Measurements from ENCODE around the gene DYNLL2. TPM values are rescaled to one million over a fixed set of nuclear protein-coding genes. Genes with fewer than 3 reads are reported as not detected.

The DYNLL2 gene
- total and polyA plus RNA-seq, 9 of the 15 experiments (the other 6 are each of a cell fraction or from before 2014, with no cell fraction given): 1.8 to 24.5 (median 13.0) TPM

DNA sequence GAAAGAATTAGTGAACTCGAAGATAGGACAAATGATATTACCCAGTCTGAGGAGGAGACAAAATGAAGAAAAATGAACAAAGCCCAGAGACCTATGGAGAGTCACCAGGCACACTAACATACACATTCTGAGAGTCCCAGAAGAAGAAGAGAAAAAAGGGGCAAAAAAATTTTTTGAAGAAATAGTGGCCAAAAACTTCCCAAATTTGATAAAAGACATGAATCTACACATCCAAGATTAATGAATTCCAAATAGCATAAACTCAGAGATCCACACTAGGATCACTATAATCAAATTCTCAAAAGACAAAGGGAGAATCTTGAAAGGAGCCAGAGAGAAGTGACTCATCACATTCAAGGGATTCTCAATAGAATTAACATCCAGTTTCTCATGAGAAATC lies 61.6 kb downstream of the DYNLL2 start:
- H3K4me3 ChIP-seq: no peak overlapping the region
- H3K9me1 ChIP-seq (ENCODE audit: control insufficient read depth, insufficient read depth, low read length): no peaks in the 10 kb centered on the region
- no peaks in the 10 kb centered on the region for H3K36me3 ChIP-seq (ENCODE audit: control insufficient read depth, insufficient read depth, low read length)
- peaks cover 5 to 10% of the 10 kb centered on the region in 2 experiments; a peak in 2 of 5 replicates for H3K27me3 ChIP-seq (ENCODE audit: control insufficient read depth in 2 of 2, insufficient read depth in 2 of 2, low read length in 2 of 2)
- DNase-seq (ENCODE audit: extremely low read depth in 1 of 4, low spot score in 3 of 4) (no peak), FAIRE-seq (no peak), ATAC-seq (no peak)
- no peak overlapping the region for H3K27ac ChIP-seq (ENCODE audit: extremely low read depth, low read depth, low read length)
- H4K20me1 ChIP-seq (replicated peaks; ENCODE audit: control insufficient read depth, insufficient read depth, low read length): no peaks in the 10 kb centered on the region
- intact Hi-C loops (cut with micrococcal nuclease): no loop called here
- TF ChIP-seq PML (IDR thresholded peaks at IDR 0.05; ENCODE audit: low read length) (no peak), NFXL1 (CRISPR knock-in tag; IDR thresholded peaks at IDR 0.05) (no peak), ZFP36 (IDR thresholded peaks at IDR 0.05; ENCODE audit: low read depth, low read length, partially characterized antibody) (no peak), SMAD3 (CRISPR knock-in tag; conservative IDR thresholded peaks at IDR 0.05) (no peak), STAT5A (IDR thresholded peaks at IDR 0.05; ENCODE audit: borderline replicate concordance, low read length) (no peak)
- TF ChIP-seq, protein P1, sequence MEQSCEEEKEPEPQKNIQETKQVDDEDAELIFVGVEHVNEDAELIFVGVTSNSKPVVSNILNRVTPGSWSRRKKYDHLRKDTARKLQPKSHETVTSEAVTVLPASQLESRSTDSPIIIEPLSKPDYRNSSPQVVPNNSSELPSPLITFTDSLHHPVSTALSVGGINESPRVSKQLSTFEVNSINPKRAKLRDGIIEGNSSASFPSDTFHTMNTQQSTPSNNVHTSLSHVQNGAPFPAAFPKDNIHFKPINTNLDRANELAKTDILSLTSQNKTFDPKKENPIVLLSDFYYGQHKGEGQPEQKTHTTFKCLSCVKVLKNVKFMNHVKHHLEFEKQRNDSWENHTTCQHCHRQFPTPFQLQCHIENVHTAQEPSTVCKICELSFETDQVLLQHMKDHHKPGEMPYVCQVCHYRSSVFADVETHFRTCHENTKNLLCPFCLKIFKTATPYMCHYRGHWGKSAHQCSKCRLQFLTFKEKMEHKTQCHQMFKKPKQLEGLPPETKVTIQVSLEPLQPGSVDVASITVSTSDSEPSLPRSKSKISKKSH (CRISPR knock-in tag; IDR thresholded peaks at IDR 0.05): no peak
- H3K79me2 ChIP-seq (ENCODE audit: control insufficient read depth, insufficient read depth, low read length): no peaks in the 10 kb centered on the region
- no TSS peak for BruUV-seq (replicated peaks)
- no peak overlapping the region for H2AFZ ChIP-seq (ENCODE audit: low read depth, low read length)
- in situ Hi-C loops (cut with MboI): no loop called here
- no peaks in the 10 kb centered on the region for H3K9me3 ChIP-seq (replicated peaks; ENCODE audit: control insufficient read depth, insufficient read depth, low read depth, low read length)
- WGBS (ENCODE audit: insufficient coverage, low coverage, missing lambda C conversion rate): 0% methylated on average over 1 of the region's 1 CpG
- ChIA-PET POLR2A (no interaction called here), CTCF (ENCODE audit: low intra/inter-chr PET ratio) (no interaction called here)
- no peak overlapping the region for H3K9ac ChIP-seq (ENCODE audit: insufficient read depth in 1 of 2, low read depth in 2 of 2, low read length in 2 of 2)
- H3K4me1 ChIP-seq (replicated peaks in 1 of 2; ENCODE audit: control insufficient read depth in 2 of 2, insufficient read depth in 2 of 2, low read length in 2 of 2): no peaks in the 10 kb centered on the region
- H3K4me2 ChIP-seq (ENCODE audit: insufficient read depth, low read length): no peak overlapping the region

Other genes starting within 250 kb of the DYNLL2 start
Only the 7 nearest of the 11 such genes appear.
- 0.33 and 1.5 TPM in 2 replicates for gene CUEDC1, start 128.0 kb upstream of the DYNLL2 start, total RNA-seq (2014; rRNA removed)
- 0.64 and 0.65 TPM in 2 replicates for gene CUEDC1, start 128.0 kb upstream of the DYNLL2 start, total RNA-seq (2014; rRNA removed; fragmentation: Illumina TruSeq; extraction: Trizol)
- 0.62 and 0.94 TPM in 2 replicates for gene CUEDC1, start 128.0 kb upstream of the DYNLL2 start, total RNA-seq (2015; rRNA removed; fragmentation: Illumina TruSeq; extraction: Trizol)
- 1.0 and 2.5 TPM in 2 replicates for gene CUEDC1, start 128.0 kb upstream of the DYNLL2 start, total RNA-seq (2021)
- gene CUEDC1, start 128.0 kb upstream of the DYNLL2 start, polyA plus RNA-seq (2011; rRNA removed): 1.7 and 2.0 TPM in 2 replicates
- gene CUEDC1, start 128.0 kb upstream of the DYNLL2 start, polyA plus RNA-seq (2014; fragmentation: Illumina TruSeq; extraction: Trizol): 1.5 and 1.7 TPM in 2 replicates
- under 1 TPM in 1 of 2 experiments, not detected in 1; 0.20 TPM for gene CUEDC1, start 128.0 kb upstream of the DYNLL2 start, polyA plus RNA-seq (2014; fragmentation: Nextera tagmentation; extraction: Ambion mirVana)
- gene CUEDC1, start 128.0 kb upstream of the DYNLL2 start, polyA plus RNA-seq (2014; rRNA removed): 2.5 and 4.1 TPM in 2 replicates
- 17.8 and 19.3 TPM in 2 replicates for gene VEZF1, start 95.2 kb upstream of the DYNLL2 start, total RNA-seq (2014; rRNA removed)
- 25.9 and 26.2 TPM in 2 replicates for gene VEZF1, start 95.2 kb upstream of the DYNLL2 start, total RNA-seq (2014; rRNA removed; fragmentation: Illumina TruSeq; extraction: Trizol)
- 26.2 and 26.8 TPM in 2 replicates for gene VEZF1, start 95.2 kb upstream of the DYNLL2 start, total RNA-seq (2015; rRNA removed; fragmentation: Illumina TruSeq; extraction: Trizol)
- 24.6 and 25.7 TPM in 2 replicates for gene VEZF1, start 95.2 kb upstream of the DYNLL2 start, total RNA-seq (2021)
- gene VEZF1, start 95.2 kb upstream of the DYNLL2 start, polyA plus RNA-seq (2011; rRNA removed): 18.2 and 22.1 TPM in 2 replicates
- 28.3 and 33.4 TPM in 2 replicates for gene VEZF1, start 95.2 kb upstream of the DYNLL2 start, polyA plus RNA-seq (2014; fragmentation: Illumina TruSeq; extraction: Trizol)
- gene VEZF1, start 95.2 kb upstream of the DYNLL2 start, polyA plus RNA-seq (2014; fragmentation: Nextera tagmentation; extraction: Ambion mirVana): 1 to 10 TPM; 9.5 to 9.8 TPM
- gene VEZF1, start 95.2 kb upstream of the DYNLL2 start, polyA plus RNA-seq (2014; rRNA removed): 12.3 and 15.5 TPM in 2 replicates
- 434 and 460 TPM in 2 replicates for gene SRSF1, start 76.2 kb upstream of the DYNLL2 start, total RNA-seq (2014; rRNA removed)
- gene SRSF1, start 76.2 kb upstream of the DYNLL2 start, total RNA-seq (2014; rRNA removed; fragmentation: Illumina TruSeq; extraction: Trizol): 485 and 507 TPM in 2 replicates
- gene SRSF1, start 76.2 kb upstream of the DYNLL2 start, total RNA-seq (2015; rRNA removed; fragmentation: Illumina TruSeq; extraction: Trizol): 538 and 559 TPM in 2 replicates
- 384 and 442 TPM in 2 replicates for gene SRSF1, start 76.2 kb upstream of the DYNLL2 start, total RNA-seq (2021)
- gene SRSF1, start 76.2 kb upstream of the DYNLL2 start, polyA plus RNA-seq (2011; rRNA removed): 318 and 470 TPM in 2 replicates
- 380 and 384 TPM in 2 replicates for gene SRSF1, start 76.2 kb upstream of the DYNLL2 start, polyA plus RNA-seq (2014; fragmentation: Illumina TruSeq; extraction: Trizol)
- 10 to 100 TPM; 77.8 to 98.4 TPM for gene SRSF1, start 76.2 kb upstream of the DYNLL2 start, polyA plus RNA-seq (2014; fragmentation: Nextera tagmentation; extraction: Ambion mirVana)
- gene SRSF1, start 76.2 kb upstream of the DYNLL2 start, polyA plus RNA-seq (2014; rRNA removed): 425 and 475 TPM in 2 replicates
- gene OR4D1, start 65.0 kb downstream of the DYNLL2 start, total RNA-seq (2014; rRNA removed): not detected in 2 replicates
- not detected in 2 replicates for gene OR4D1, start 65.0 kb downstream of the DYNLL2 start, total RNA-seq (2014; rRNA removed; fragmentation: Illumina TruSeq; extraction: Trizol)
- gene OR4D1, start 65.0 kb downstream of the DYNLL2 start, total RNA-seq (2015; rRNA removed; fragmentation: Illumina TruSeq; extraction: Trizol): not detected in 2 replicates
- gene OR4D1, start 65.0 kb downstream of the DYNLL2 start, total RNA-seq (2021): not detected in 2 replicates
- gene OR4D1, start 65.0 kb downstream of the DYNLL2 start, polyA plus RNA-seq (2011; rRNA removed): not detected in 2 replicates
- gene OR4D1, start 65.0 kb downstream of the DYNLL2 start, polyA plus RNA-seq (2014; fragmentation: Illumina TruSeq; extraction: Trizol): not detected in 2 replicates
- gene OR4D1, start 65.0 kb downstream of the DYNLL2 start, polyA plus RNA-seq (2014; fragmentation: Nextera tagmentation; extraction: Ambion mirVana): not detected
- not detected in 2 replicates for gene OR4D1, start 65.0 kb downstream of the DYNLL2 start, polyA plus RNA-seq (2014; rRNA removed)
- not detected in 2 replicates for gene OR4D2, start 83.6 kb downstream of the DYNLL2 start, total RNA-seq (2014; rRNA removed)
- not detected in 2 replicates for gene OR4D2, start 83.6 kb downstream of the DYNLL2 start, total RNA-seq (2014; rRNA removed; fragmentation: Illumina TruSeq; extraction: Trizol)
- not detected in 2 replicates for gene OR4D2, start 83.6 kb downstream of the DYNLL2 start, total RNA-seq (2015; rRNA removed; fragmentation: Illumina TruSeq; extraction: Trizol)
- not detected in 2 replicates for gene OR4D2, start 83.6 kb downstream of the DYNLL2 start, total RNA-seq (2021)
- not detected in 2 replicates for gene OR4D2, start 83.6 kb downstream of the DYNLL2 start, polyA plus RNA-seq (2011; rRNA removed)
- gene OR4D2, start 83.6 kb downstream of the DYNLL2 start, polyA plus RNA-seq (2014; fragmentation: Illumina TruSeq; extraction: Trizol): not detected in 2 replicates
- not detected for gene OR4D2, start 83.6 kb downstream of the DYNLL2 start, polyA plus RNA-seq (2014; fragmentation: Nextera tagmentation; extraction: Ambion mirVana)
- not detected in 2 replicates for gene OR4D2, start 83.6 kb downstream of the DYNLL2 start, polyA plus RNA-seq (2014; rRNA removed)
- gene EPX, start 109.3 kb downstream of the DYNLL2 start, total RNA-seq (2014; rRNA removed): 0.08 TPM in 1 of 2 replicates, not detected in the other
- not detected in 2 replicates for gene EPX, start 109.3 kb downstream of the DYNLL2 start, total RNA-seq (2014; rRNA removed; fragmentation: Illumina TruSeq; extraction: Trizol)
- gene EPX, start 109.3 kb downstream of the DYNLL2 start, total RNA-seq (2015; rRNA removed; fragmentation: Illumina TruSeq; extraction: Trizol): 0.33 and 0.45 TPM in 2 replicates
- gene EPX, start 109.3 kb downstream of the DYNLL2 start, total RNA-seq (2021): 0.20 and 0.22 TPM in 2 replicates
- not detected in 2 replicates for gene EPX, start 109.3 kb downstream of the DYNLL2 start, polyA plus RNA-seq (2011; rRNA removed)
- 0.21 and 0.30 TPM in 2 replicates for gene EPX, start 109.3 kb downstream of the DYNLL2 start, polyA plus RNA-seq (2014; fragmentation: Illumina TruSeq; extraction: Trizol)
- gene EPX, start 109.3 kb downstream of the DYNLL2 start, polyA plus RNA-seq (2014; fragmentation: Nextera tagmentation; extraction: Ambion mirVana): under 1 TPM; 0.07 to 0.11 TPM
- gene EPX, start 109.3 kb downstream of the DYNLL2 start, polyA plus RNA-seq (2014; rRNA removed): 0.17 and 0.22 TPM in 2 replicates
- gene MKS1, start 135.8 kb downstream of the DYNLL2 start, total RNA-seq (2014; rRNA removed): 21.1 and 25.7 TPM in 2 replicates
- gene MKS1, start 135.8 kb downstream of the DYNLL2 start, total RNA-seq (2014; rRNA removed; fragmentation: Illumina TruSeq; extraction: Trizol): 18.0 and 18.8 TPM in 2 replicates
- gene MKS1, start 135.8 kb downstream of the DYNLL2 start, total RNA-seq (2015; rRNA removed; fragmentation: Illumina TruSeq; extraction: Trizol): 20.3 and 21.7 TPM in 2 replicates
- 27.0 and 27.5 TPM in 2 replicates for gene MKS1, start 135.8 kb downstream of the DYNLL2 start, total RNA-seq (2021)
- 27.1 and 40.0 TPM in 2 replicates for gene MKS1, start 135.8 kb downstream of the DYNLL2 start, polyA plus RNA-seq (2011; rRNA removed)
- gene MKS1, start 135.8 kb downstream of the DYNLL2 start, polyA plus RNA-seq (2014; fragmentation: Illumina TruSeq; extraction: Trizol): 27.8 and 31.0 TPM in 2 replicates
- 10 to 100 TPM; 16.3 to 27.8 TPM for gene MKS1, start 135.8 kb downstream of the DYNLL2 start, polyA plus RNA-seq (2014; fragmentation: Nextera tagmentation; extraction: Ambion mirVana)
- 23.5 and 25.9 TPM in 2 replicates for gene MKS1, start 135.8 kb downstream of the DYNLL2 start, polyA plus RNA-seq (2014; rRNA removed)